AG09319 (cell line): ENCODE results near the gene FAM20A.
A peak's percentile ranks its signal among the peaks of the same experiment; 100 is the strongest.
"Not testable (repeated sequence)": the region's sequence is repeated elsewhere in the genome, so short reads cannot be mapped to it uniquely, and the experiment has no call there.

Experiments used
- DNase-seq: peaks from one replicate; pipeline ENCODE4 v3.0.0-alpha.2; 2010; ENCODE audit warnings: low read depth; ENCODE audit errors: extremely low read depth
- CTCF ChIP-seq: IDR thresholded peaks from 2 replicates; pipeline ENCODE4 v1.5.1; 2011; ENCODE audit warnings: low read depth, mild to moderate bottlenecking, inconsistent platforms, low read length, moderate library complexity

Gene FAM20A

DNA sequence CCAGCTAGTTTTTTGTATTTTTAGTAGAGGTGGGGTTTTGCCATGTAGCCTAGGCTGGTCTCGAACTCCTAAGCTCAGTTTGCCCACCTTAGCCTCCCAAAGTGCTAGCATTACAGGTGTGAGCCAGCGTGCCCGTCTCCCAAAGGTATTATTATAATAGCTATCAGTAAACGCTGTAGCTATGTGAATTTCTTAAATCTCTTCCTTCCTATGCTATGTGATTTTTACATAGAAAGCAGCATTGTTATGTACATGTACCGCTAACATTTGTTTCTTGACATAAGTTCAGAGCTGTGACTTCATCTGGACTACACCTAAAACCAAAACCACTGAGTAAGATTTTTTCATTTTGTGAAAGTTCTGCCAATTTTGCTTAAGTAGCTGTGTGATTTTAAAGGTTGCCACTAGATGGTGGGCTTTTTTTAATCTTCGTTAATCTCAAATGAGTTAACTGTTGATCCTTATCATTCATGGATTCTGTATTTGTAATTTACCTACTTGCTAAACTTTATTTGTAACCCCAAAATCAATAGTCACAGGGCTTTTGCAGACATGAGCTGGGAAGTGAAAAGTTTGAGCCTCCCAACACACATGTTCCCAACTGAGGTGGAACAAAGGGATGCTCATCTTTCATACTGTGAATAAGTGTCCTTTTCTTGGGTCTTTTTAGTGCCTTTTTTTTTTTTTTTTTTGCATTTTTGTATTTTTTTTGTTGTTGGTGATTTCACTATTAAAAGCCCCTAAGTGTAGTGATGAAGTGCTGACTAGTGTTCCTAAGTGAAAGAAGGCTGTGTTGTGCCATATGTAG, 67.1 kb downstream of the FAM20A start:
- TF ChIP-seq CTCF = peak; percentile 50
- DNase-seq = peak; percentile 55

GRCh38 chr17:68532826-68533225, 68.3 kb downstream of the FAM20A start:
- no peak for DNase-seq
- no peak for TF ChIP-seq CTCF

- no peak for TF ChIP-seq CTCF
- no peak for DNase-seq
These were observed 69.9 kb downstream of the FAM20A start for GRCh38 chr17:68531252-68531651.

- DNase-seq = no peak
- TF ChIP-seq CTCF = no peak
These were observed 73.9 kb downstream of the FAM20A start for GRCh38 chr17:68527314-68527713.

DNA sequence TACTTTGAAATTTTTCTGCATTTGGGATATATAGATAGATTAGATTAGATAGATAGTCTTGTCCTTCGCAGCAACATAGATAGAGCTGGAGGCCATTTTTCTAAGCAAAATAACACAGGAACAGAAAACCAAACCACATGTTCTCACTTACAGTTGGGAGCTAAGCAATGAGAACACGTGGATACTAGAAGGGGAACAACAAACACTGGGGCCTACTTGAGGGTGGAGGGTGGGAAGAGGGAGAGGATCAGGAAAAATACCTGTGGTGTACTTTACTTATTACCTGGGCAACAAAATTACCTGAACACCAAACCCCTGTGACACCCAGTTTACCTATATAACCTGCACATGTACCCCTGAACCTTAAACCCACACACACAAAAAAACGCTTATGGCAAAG, 74.6 kb downstream of the FAM20A start:
- DNase-seq = no peak
- no peak for TF ChIP-seq CTCF

DNA sequence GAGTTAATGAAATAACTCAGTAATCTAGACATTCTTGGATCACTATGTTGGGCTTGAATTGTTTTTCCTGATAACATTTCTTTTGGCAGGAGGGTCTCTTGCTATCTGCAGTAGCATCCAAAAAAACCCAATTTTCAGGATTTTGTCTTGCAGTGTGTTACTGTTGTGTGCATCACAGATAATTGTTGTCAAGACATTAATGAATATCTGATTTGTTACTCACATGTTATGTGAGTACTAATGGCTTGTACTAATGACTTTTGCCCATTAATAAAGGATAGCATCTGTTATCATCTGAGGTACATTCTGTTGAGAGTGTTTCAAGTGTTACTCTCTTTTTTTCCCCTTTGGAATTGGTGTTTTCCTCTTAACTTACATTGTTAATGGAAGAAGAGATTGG, 78.9 kb downstream of the FAM20A start:
- no peak for TF ChIP-seq CTCF
- no peak for DNase-seq

DNA sequence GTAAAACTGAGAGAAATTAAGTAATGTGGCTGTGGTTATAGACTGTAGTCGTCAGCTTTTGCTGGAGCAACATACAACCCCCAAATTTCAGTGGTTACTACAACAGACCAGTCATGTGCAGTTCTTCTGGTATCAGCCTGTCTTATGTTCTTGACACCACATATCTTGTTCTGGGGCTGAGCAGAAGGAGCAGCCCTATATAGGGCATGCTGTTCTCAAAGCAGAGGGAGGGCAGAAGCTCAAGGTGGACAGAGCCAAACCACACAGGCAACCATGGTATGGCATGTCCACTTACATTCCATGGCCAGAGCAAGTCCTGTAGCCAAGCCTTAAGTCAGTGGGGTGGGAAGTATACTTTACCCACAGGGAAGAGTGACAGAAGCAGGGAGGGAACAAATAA, 81.3 kb downstream of the FAM20A start:
- no peak for TF ChIP-seq CTCF
- no peak for DNase-seq

DNA sequence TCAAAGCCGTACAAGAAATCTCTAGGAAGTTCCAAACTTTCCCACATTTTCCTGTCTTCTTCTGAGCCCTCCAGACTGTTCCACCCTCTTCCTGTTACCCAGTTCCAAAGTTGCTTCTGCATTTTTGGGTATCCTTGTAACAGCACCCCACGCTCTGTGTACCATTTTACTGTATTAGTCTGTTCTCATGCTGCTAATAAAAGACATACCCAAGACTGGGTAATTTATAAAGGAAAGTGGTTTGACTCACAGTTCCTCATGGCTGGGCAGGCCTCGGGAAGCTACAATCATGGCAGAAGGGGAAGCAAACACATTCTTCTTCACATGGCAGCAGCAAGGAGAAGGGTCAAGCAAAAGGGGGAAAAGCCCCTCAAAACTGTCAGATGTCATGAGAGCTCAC, 82.1 kb downstream of the FAM20A start:
- DNase-seq = not testable (repeated sequence)
